ENCODE results near the gene KIAA0319L.

GRCh38 chr1:35564037-35564883 lies 7.1 kb upstream of the KIAA0319L start:
- no peak for TF ChIP-seq POLR2A (IDR thresholded peaks at IDR 0.05)
- peak; percentile 42 to 73 (median 59) for TF ChIP-seq CTCF (IDR thresholded peaks at IDR 0.05)
- no peak for TF ChIP-seq EP300 (IDR thresholded peaks at IDR 0.05)

All from sigmoid colon (tissue), 4 donors.